ENCODE results near the gene TRNP1.

Gene TRNP1

GRCh38 chr1:27001570-27002360 is 8.3 kb downstream of the TRNP1 start:
- peak; percentile 26 for DNase-seq (ENCODE audit: low spot score)

GRCh38 chr1:27003745-27004470 is 10.4 kb downstream of the TRNP1 start:
- no peak for DNase-seq (ENCODE audit: low spot score)

GRCh38 chr1:27004471-27005165 is 11.1 kb downstream of the TRNP1 start:
- DNase-seq (ENCODE audit: low spot score), result no peak

GRCh38 chr1:27005166-27005530 is 11.7 kb downstream of the TRNP1 start:
- DNase-seq (ENCODE audit: low spot score), result no peak

GRCh38 chr1:27005648-27006496 is 12.4 kb downstream of the TRNP1 start:
- DNase-seq (ENCODE audit: low spot score), result no peak

GRCh38 chr1:27006683-27007082 is 13.2 kb downstream of the TRNP1 start:
- DNase-seq (ENCODE audit: low spot score), result no peak

GRCh38 chr1:27007909-27008582 is 14.6 kb downstream of the TRNP1 start:
- no peak for DNase-seq (ENCODE audit: low spot score)

- no peak for DNase-seq (ENCODE audit: low spot score)
Measured at GRCh38 chr1:27009601-27010197, 16.2 kb downstream of the TRNP1 start.

- no peak for DNase-seq (ENCODE audit: low spot score)
Measured at GRCh38 chr1:27010226-27010994, 16.9 kb downstream of the TRNP1 start.

GRCh38 chr1:27011058-27011764 is 17.7 kb downstream of the TRNP1 start:
- no peak for DNase-seq (ENCODE audit: low spot score)

GRCh38 chr1:27011976-27012563 is 18.6 kb downstream of the TRNP1 start:
- no peak for DNase-seq (ENCODE audit: low spot score)

GRCh38 chr1:27015260-27015659 is 21.8 kb downstream of the TRNP1 start:
- no peak for DNase-seq (ENCODE audit: low spot score)

GRCh38 chr1:27016376-27016775 is 22.9 kb downstream of the TRNP1 start:
- no peak for DNase-seq (ENCODE audit: low spot score)

GRCh38 chr1:27017207-27017606 is 23.7 kb downstream of the TRNP1 start:
- no peak for DNase-seq (ENCODE audit: low spot score)

- no peak for DNase-seq (ENCODE audit: low spot score)
Measured at GRCh38 chr1:27018316-27018715, 24.8 kb downstream of the TRNP1 start.

- DNase-seq (ENCODE audit: low spot score), result no peak
Measured at GRCh38 chr1:27021354-27022031, 28.0 kb downstream of the TRNP1 start.

GRCh38 chr1:27025718-27026117 is 32.2 kb downstream of the TRNP1 start:
- no peak for DNase-seq (ENCODE audit: low spot score)

All from CD4-positive, alpha-beta T cell treated with Interleukin-2 at 100 ng/mL for 4 hours (primary cell).